ENCODE results near the gene CNTNAP2.
"Not testable (repeated sequence)": the region's sequence is repeated elsewhere in the genome, so short reads cannot be mapped to it uniquely, and the experiment has no call there.

DNA sequence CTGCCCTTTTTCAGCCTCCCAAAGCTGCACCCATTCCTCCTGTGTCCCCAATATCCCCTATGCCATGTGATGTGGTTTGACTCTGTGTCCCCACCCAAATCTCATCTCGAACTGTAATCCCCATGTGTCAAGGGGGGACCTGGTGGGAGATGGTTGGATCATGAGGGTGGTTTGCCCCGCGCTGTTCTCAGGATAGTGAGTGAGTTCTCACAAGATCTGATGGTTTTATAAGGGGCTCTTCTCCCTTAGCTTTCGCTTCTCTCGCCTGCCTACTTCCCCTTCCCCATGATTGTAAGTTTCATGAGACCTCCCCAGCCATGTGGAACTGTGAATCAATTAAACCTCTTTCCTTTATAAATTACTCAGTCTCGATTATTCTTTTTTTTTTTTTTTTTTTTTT lies 2185.8 kb downstream of the CNTNAP2 start:
- TF ChIP-seq CTCF, POLR2A (IDR thresholded peaks at IDR 0.05): not testable (repeated sequence)

Data from lower leg skin (tissue), 3 donors.